ENCODE measurements around the gene NPAS1.

The NPAS1 gene

DNA sequence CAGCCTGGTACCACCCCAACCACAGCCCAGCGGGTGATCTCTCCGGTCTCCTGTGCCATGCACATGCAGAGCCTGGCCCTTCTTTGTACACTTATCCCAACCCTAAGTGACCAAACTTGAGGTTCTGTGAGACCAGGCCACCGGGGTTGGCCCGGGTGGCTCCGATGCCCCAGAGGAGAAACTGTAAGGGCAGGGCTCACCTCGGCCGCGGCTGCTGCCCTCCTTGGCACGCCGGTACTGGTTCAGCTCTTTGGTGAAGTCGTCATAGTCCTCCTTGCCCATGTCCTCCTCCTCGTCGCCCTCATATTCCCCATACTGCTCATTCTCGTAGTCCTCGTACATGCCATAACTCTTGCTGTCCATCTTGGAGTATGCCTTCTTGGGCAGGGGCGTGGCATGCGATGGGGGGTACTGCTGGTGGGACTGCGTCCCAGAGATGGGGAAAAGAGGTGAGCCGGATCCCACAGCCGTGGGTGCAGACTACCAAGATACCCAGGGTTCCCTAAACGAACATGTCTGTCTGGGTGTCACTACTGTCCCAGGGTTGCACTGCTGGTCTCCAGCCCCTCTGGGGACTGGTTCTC, 70.2 kb downstream of the NPAS1 start:
- DNase-seq (ENCODE audit: low read depth): no peak
- no peak overlapping the region for H3K4me3 ChIP-seq (ENCODE audit: low read length)
- TF ChIP-seq, protein P1, sequence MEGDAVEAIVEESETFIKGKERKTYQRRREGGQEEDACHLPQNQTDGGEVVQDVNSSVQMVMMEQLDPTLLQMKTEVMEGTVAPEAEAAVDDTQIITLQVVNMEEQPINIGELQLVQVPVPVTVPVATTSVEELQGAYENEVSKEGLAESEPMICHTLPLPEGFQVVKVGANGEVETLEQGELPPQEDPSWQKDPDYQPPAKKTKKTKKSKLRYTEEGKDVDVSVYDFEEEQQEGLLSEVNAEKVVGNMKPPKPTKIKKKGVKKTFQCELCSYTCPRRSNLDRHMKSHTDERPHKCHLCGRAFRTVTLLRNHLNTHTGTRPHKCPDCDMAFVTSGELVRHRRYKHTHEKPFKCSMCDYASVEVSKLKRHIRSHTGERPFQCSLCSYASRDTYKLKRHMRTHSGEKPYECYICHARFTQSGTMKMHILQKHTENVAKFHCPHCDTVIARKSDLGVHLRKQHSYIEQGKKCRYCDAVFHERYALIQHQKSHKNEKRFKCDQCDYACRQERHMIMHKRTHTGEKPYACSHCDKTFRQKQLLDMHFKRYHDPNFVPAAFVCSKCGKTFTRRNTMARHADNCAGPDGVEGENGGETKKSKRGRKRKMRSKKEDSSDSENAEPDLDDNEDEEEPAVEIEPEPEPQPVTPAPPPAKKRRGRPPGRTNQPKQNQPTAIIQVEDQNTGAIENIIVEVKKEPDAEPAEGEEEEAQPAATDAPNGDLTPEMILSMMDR (IDR thresholded peaks at IDR 0.05; ENCODE audit: insufficient read depth, low read depth, low read length, missing control alignments): no peak

GRCh38 chr19:47093254-47093653, 73.6 kb downstream of the NPAS1 start:
- no peak overlapping the region for H3K4me3 ChIP-seq (ENCODE audit: low read length)
- TF ChIP-seq, protein P1 (IDR thresholded peaks at IDR 0.05; ENCODE audit: insufficient read depth, low read depth, low read length, missing control alignments): no peak
- no peak for DNase-seq (ENCODE audit: low read depth)

DNA sequence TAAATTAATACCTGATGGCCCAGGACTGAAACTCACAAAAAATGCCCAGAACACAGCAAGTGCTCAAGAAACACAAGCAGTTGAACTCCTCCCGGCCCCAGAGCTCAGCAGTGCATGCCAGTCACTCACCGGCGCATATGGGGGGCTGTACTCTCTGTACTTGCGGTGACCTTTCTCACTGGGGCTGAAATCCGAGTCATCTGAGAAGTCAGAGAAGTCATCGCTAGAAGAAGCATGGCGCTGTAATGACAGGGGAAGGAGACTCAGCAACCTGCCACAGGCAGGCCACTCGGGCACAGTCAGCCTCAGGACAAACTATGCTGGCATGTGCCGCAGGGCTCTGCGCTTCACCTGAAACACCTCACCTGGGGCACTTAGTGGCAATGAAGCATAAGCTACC, 74.2 kb downstream of the NPAS1 start:
- no peak overlapping the region for H3K4me3 ChIP-seq (ENCODE audit: low read length)
- TF ChIP-seq, protein P1 (IDR thresholded peaks at IDR 0.05; ENCODE audit: insufficient read depth, low read depth, low read length, missing control alignments): no peak
- DNase-seq (ENCODE audit: low read depth): no peak

DNA sequence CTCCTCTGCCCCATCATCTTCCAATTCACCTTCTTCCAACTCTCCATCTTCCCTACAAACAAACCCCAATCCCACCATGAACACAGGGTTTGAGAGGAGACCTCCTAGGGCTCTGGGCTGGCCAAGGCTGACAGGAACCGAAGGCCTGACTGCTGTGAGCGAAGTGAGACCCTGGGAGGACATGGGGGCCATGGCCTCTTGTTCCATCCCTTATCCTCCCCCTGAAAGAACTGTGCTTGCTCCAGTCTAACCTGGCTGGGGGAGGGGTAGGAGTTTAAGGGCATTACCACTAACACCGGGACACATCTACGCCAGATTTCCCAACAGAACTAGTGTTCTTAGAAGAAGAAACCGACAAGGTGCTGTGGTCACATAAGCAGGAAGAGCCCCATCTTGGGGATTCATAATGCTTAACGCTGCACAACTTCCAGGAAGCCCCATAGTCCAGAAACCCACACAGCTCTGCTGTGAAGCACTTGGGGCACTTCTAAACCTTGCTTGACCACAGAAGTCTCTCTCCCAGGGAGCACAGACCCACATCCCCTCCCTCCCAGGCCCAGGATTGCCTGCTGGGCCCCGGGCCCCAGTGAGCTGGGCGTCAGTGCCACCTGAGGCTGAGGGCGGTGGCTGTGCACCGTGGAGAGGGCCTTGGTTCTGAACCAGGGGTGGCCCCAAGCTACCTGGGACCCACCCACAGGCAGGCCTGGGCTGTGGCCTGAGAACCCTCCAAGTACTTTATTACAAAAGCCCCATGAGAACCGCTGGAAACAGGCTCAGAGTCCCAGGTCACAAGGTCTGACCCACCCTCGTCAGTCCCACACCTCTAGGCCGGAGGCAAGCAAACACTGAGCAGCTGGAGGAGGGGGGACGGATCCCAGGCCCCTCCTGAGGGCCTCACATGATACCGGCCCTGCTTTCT, 75.2 kb downstream of the NPAS1 start:
- TF ChIP-seq, protein P1 (IDR thresholded peaks at IDR 0.05; ENCODE audit: insufficient read depth, low read depth, low read length, missing control alignments): no peak
- peak; percentile 29 for DNase-seq (ENCODE audit: low read depth)
- H3K4me3 ChIP-seq (ENCODE audit: low read length): no peak overlapping the region
